ENCODE measurements around the gene CDC20.

The CDC20 gene

DNA sequence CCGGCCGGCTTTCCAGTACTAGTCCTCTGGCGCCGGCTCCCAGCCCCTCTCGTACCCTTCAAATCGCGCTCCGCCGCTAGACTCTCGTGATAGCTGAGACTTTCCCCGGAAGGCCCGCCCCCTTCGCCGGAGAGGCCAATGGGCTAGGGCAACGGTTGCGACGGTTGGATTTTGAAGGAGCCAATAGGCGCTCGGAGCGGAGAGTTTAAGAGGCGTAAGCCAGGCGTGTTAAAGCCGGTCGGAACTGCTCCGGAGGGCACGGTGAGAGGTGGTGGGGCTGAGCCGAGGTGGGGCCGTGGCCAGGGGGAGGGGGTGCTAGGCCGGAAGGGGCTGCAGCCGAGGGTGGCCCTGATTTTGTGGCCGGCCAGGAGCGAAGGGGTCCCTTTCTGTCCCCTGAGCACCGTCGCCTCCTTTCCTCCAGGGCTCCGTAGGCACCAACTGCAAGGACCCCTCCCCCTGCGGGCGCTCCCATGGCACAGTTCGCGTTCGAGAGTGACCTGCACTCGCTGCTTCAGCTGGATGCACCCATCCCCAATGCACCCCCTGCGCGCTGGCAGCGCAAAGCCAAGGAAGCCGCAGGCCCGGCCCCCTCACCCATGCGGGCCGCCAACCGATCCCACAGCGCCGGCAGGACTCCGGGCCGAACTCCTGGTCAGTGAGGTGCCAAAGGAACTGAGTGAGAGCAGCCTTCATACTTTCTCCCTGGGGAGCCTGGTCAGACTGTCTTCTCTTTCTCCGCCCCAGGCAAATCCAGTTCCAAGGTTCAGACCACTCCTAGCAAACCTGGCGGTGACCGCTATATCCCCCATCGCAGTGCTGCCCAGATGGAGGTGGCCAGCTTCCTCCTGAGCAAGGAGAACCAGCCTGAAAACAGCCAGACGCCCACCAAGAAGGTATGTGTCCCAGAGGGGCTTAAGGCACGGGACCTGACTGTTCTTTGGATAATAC is at the start of gene CDC20:
Gene CDC20, plus strand, starts transcription at position 236 of the 948 bp plus-strand sequence. Its CDS starts 235 bp downstream, at position 471.
- H3K4me3 ChIP-seq (ENCODE audit: low read length), result peak within 1 kb of the TSS; percentile 53
- peaks cover 20% of the 10 kb centered on the region for H3K4me1 ChIP-seq (ENCODE audit: control insufficient read depth, insufficient read depth, low read length)
- no peaks in the 10 kb centered on the region for H3K9me3 ChIP-seq (ENCODE audit: control insufficient read depth, low read length)
- H3K36me3 ChIP-seq (ENCODE audit: control insufficient read depth, insufficient read depth, low read length), result peaks cover 20% of the 10 kb centered on the region
- peak within 1 kb of the TSS; percentile 79 for H3K9ac ChIP-seq (ENCODE audit: low read length)
- H3K27me3 ChIP-seq (ENCODE audit: control insufficient read depth, insufficient read depth, low read length), result no peaks in the 10 kb centered on the region

DNA sequence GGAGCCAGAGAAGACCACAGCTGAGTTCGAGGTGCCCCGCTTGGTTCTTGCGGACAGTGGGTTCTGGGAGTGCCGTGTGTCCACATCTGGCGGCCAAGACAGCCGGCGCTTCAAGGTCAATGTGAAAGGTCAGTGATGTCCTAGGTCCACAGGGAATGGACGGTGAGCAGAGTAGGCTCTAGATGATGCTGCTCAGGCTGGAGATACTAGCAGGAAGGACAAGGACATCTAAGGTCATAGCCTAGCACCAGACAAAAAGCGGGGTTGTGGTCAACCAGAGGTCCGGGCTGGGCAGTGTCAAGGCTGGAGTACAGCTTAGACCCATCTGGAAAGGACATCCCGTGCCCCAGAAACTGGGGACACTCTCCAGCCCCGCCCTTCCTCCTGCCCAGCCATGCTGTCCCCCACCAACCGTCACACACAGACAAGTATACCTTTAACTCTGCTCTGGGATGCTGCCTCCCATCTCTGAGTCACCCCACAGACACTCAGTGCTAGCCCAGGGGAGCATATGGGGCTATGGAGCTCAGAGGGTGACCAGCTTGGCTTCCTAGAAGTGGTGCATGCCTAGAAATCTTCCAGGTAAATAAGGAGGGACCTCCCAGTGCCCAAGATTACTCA is 49.3 kb upstream of the CDC20 start:
- H3K36me3 ChIP-seq (ENCODE audit: control insufficient read depth, insufficient read depth, low read length), result no peaks in the 10 kb centered on the region
- peaks cover 28% of the 10 kb centered on the region for H3K4me1 ChIP-seq (ENCODE audit: control insufficient read depth, insufficient read depth, low read length)
- no peaks in the 10 kb centered on the region for H3K9me3 ChIP-seq (ENCODE audit: control insufficient read depth, low read length)
- no peak overlapping the region for H3K4me3 ChIP-seq (ENCODE audit: low read length)
- H3K27me3 ChIP-seq (ENCODE audit: control insufficient read depth, insufficient read depth, low read length), result no peaks in the 10 kb centered on the region
- no peak overlapping the region for H3K9ac ChIP-seq (ENCODE audit: low read length)

DNA sequence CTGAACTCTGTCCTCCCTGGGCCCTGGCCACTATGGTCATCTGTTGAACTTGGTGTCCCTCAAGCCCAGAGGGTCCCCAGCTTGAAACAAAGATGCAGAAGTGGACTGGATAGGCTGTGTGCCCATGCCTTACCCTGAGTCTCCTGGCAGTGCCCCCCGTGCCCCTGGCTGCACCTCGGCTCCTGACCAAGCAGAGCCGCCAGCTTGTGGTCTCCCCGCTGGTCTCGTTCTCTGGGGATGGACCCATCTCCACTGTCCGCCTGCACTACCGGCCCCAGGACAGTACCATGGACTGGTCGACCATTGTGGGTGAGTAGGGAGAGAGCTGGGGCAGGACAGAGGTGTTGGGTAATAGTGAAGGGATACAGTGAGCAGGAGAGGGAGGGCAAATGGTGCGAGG is 47.3 kb upstream of the CDC20 start:
- H3K27me3 ChIP-seq (ENCODE audit: control insufficient read depth, insufficient read depth, low read length), result no peaks in the 10 kb centered on the region
- no peaks in the 10 kb centered on the region for H3K9me3 ChIP-seq (ENCODE audit: control insufficient read depth, low read length)
- H3K36me3 ChIP-seq (ENCODE audit: control insufficient read depth, insufficient read depth, low read length), result no peaks in the 10 kb centered on the region
- no peak overlapping the region for H3K9ac ChIP-seq (ENCODE audit: low read length)
- peaks cover 19% of the 10 kb centered on the region for H3K4me1 ChIP-seq (ENCODE audit: control insufficient read depth, insufficient read depth, low read length)
- no peak overlapping the region for H3K4me3 ChIP-seq (ENCODE audit: low read length)

DNA sequence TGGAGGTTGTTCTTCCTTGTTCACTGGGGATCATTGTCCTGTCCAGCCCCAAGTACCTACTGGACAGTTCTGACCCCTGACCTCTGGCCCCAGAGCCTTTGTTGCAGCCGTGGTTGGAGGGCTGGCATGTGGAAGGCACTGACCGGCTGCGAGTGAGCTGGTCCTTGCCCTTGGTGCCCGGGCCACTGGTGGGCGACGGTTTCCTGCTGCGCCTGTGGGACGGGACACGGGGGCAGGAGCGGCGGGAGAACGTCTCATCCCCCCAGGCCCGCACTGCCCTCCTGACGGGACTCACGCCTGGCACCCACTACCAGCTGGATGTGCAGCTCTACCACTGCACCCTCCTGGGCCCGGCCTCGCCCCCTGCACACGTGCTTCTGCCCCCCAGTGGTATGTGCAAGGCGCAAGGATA is 46.6 kb upstream of the CDC20 start:
- peaks cover 13% of the 10 kb centered on the region for H3K4me1 ChIP-seq (ENCODE audit: control insufficient read depth, insufficient read depth, low read length)
- no peak overlapping the region for H3K4me3 ChIP-seq (ENCODE audit: low read length)
- H3K9ac ChIP-seq (ENCODE audit: low read length), result no peak overlapping the region
- H3K27me3 ChIP-seq (ENCODE audit: control insufficient read depth, insufficient read depth, low read length), result no peaks in the 10 kb centered on the region
- H3K36me3 ChIP-seq (ENCODE audit: control insufficient read depth, insufficient read depth, low read length), result no peaks in the 10 kb centered on the region
- H3K9me3 ChIP-seq (ENCODE audit: control insufficient read depth, low read length), result no peaks in the 10 kb centered on the region

DNA sequence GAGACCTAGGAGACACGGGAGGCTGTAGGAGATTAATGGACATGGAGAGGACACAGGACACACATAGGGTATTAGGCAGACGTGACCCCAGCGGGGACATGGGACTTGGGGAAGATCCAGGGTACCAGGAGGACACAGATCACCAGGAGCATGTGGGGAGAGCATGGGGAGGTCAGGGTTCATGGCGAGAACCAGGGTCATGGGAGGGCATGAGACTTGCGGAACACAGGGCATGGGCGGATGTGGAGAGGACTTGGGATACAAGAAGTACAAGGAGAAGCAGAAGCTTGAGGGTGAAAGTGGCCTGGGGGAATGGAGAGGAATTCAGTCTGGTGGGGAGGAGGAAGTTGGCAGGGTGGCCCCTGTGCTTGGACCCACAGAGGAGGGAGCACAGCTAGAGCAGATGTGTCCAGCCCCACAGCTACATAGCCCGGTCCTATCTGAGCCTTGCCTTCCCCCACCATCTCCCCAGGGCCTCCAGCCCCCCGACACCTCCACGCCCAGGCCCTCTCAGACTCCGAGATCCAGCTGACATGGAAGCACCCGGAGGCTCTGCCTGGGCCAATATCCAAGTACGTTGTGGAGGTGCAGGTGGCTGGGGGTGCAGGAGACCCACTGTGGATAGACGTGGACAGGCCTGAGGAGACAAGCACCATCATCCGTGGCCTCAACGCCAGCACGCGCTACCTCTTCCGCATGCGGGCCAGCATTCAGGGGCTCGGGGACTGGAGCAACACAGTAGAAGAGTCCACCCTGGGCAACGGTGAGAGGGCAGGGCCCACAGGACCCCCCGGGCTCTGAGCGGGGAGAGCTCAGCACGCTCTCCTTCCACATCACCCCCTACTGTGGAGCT is 45.9 kb upstream of the CDC20 start:
- Histone ChIP-seq H3K27me3 (ENCODE audit: control insufficient read depth, insufficient read depth, low read length) (no peaks in the 10 kb centered on the region), H3K4me1 (ENCODE audit: control insufficient read depth, insufficient read depth, low read length) (peaks cover 13% of the 10 kb centered on the region), H3K9me3 (ENCODE audit: control insufficient read depth, low read length) (no peaks in the 10 kb centered on the region), H3K4me3 (ENCODE audit: low read length) (no peak overlapping the region), H3K9ac (ENCODE audit: low read length) (no peak overlapping the region), H3K36me3 (ENCODE audit: control insufficient read depth, insufficient read depth, low read length) (no peaks in the 10 kb centered on the region)

DNA sequence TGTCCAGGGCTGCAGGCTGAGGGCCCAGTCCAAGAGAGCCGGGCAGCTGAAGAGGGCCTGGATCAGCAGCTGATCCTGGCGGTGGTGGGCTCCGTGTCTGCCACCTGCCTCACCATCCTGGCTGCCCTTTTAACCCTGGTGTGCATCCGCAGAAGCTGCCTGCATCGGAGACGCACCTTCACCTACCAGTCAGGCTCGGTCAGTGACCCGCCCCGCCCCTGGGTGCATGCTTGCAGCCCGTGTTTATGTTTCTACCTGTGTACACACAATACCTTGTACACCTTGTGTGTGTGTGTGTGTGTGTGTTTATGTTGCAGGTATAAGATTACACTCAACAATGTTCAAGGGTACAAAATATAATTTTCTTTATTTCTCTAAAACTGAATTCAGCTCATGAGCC is 45.0 kb upstream of the CDC20 start:
- H3K27me3 ChIP-seq (ENCODE audit: control insufficient read depth, insufficient read depth, low read length), result no peaks in the 10 kb centered on the region
- no peak overlapping the region for H3K4me3 ChIP-seq (ENCODE audit: low read length)
- no peaks in the 10 kb centered on the region for H3K36me3 ChIP-seq (ENCODE audit: control insufficient read depth, insufficient read depth, low read length)
- no peak overlapping the region for H3K9ac ChIP-seq (ENCODE audit: low read length)
- H3K4me1 ChIP-seq (ENCODE audit: control insufficient read depth, insufficient read depth, low read length), result peaks cover 13% of the 10 kb centered on the region
- H3K9me3 ChIP-seq (ENCODE audit: control insufficient read depth, low read length), result no peaks in the 10 kb centered on the region

DNA sequence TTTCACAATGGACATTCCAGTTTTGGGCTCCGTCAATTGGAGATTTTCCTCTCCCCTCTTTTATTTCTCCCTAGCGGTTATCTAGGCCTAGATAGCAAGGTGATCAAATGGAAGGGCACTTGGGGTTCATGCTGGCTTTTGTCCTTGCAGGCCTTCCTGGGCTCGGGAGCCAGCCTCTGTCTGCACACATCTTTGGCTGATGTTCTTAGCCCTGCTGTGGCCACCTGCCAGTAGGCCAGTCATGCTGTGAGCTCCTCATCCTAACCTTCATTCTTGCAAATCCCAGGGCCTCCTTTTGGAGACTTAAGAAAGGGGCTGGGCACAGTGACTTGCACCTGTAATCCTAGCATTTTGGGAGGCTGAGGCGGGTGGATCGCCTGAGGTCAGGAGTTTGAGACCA is 44.5 kb upstream of the CDC20 start:
- Histone ChIP-seq H3K4me1 (ENCODE audit: control insufficient read depth, insufficient read depth, low read length) (peaks cover 13% of the 10 kb centered on the region), H3K9ac (ENCODE audit: low read length) (no peak overlapping the region), H3K9me3 (ENCODE audit: control insufficient read depth, low read length) (no peaks in the 10 kb centered on the region), H3K4me3 (ENCODE audit: low read length) (no peak overlapping the region), H3K27me3 (ENCODE audit: control insufficient read depth, insufficient read depth, low read length) (no peaks in the 10 kb centered on the region), H3K36me3 (ENCODE audit: control insufficient read depth, insufficient read depth, low read length) (no peaks in the 10 kb centered on the region)

DNA sequence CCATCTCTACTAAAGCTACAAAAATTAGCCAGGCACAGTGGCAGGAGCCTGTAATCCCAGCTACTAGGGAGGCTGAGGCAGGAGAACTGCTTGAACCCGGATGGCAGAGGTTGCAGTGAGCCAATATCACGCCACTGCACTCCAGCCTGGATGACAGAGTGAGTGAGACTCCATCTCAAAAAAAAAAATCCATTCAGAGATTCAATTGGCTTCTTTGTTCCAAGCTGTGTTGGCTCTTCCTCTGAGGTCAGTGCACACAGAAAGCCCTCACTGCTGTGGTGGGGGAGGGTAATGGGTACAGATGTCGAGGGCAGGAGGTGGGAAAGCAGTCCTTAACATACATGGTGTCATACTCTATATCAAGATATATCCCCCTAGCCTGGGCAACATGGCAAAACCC is 43.3 kb upstream of the CDC20 start:
- no peak overlapping the region for H3K4me3 ChIP-seq (ENCODE audit: low read length)
- no peaks in the 10 kb centered on the region for H3K9me3 ChIP-seq (ENCODE audit: control insufficient read depth, low read length)
- H3K9ac ChIP-seq (ENCODE audit: low read length), result no peak overlapping the region
- no peaks in the 10 kb centered on the region for H3K36me3 ChIP-seq (ENCODE audit: control insufficient read depth, insufficient read depth, low read length)
- peaks cover 13% of the 10 kb centered on the region for H3K4me1 ChIP-seq (ENCODE audit: control insufficient read depth, insufficient read depth, low read length)
- H3K27me3 ChIP-seq (ENCODE audit: control insufficient read depth, insufficient read depth, low read length), result no peaks in the 10 kb centered on the region

DNA sequence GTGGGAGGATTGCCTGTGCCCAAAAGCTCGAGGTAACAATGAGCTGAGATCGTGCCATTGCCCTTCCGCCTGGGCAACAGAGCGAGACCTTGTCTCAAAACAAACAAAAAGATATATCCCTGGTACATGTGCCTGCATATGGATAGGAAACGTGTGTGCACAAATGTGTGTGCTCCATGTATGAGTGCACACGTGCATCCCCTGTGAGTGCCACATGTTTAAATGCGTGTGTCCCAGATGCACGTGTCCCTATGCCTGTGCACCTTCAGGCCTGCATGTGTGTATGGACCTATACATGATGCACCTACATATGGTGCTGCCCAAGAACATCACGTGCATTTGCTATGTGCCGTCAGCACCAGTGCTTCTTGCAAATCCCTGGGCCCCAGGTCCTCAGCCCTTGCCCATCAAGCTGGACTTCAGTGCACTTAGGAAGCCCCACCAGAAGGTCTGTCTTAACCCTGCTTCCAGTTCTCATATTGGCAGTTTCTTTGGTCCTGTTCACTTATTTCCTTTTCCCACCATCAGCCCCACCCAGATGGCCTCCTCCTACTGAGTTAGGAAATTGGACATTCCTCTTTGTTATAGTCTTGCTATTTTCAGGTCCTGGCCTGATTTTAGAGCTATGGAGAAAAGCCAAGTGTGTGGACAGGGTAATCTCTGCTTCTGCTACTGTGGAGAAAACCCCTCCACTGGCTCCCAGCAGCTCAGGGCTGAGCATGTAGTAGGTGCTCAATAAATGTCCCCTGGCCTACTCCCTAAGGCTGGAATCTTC is 42.6 kb upstream of the CDC20 start:
- no peaks in the 10 kb centered on the region for H3K9me3 ChIP-seq (ENCODE audit: control insufficient read depth, low read length)
- no peaks in the 10 kb centered on the region for H3K36me3 ChIP-seq (ENCODE audit: control insufficient read depth, insufficient read depth, low read length)
- H3K4me3 ChIP-seq (ENCODE audit: low read length), result no peak overlapping the region
- H3K9ac ChIP-seq (ENCODE audit: low read length), result no peak overlapping the region
- H3K4me1 ChIP-seq (ENCODE audit: control insufficient read depth, insufficient read depth, low read length), result peaks cover 13% of the 10 kb centered on the region
- no peaks in the 10 kb centered on the region for H3K27me3 ChIP-seq (ENCODE audit: control insufficient read depth, insufficient read depth, low read length)

DNA sequence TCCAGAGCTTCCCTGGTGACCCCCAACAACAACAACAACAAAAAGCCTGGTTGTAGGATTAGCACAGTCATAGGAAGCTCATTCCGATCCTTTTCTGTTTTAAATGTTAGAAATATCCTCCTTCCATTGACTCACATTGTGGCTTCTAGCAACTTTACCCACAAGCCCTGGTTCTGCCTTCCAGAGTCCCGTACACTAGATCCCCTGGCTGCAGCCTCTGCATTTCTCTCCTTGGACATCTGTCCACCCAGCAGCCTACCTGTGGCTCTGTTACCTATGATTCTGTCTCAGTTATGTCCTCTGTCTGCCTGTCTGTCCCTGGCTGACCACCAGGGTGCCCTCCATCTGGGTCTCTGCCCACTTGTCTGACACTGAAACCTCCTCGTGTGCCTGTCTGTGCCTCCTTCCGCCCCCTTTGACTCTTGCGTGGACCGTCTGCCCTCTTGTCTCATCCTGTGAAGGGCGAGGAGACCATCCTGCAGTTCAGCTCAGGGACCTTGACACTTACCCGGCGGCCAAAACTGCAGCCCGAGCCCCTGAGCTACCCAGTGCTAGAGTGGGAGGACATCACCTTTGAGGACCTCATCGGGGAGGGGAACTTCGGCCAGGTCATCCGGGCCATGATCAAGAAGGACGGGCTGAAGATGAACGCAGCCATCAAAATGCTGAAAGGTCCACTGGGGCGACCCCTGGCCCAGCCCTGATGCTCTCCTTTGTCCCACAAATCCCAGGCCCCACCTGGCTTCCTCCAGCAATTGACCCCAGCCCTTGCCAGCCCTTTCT is 41.9 kb upstream of the CDC20 start:
- Histone ChIP-seq H3K36me3 (ENCODE audit: control insufficient read depth, insufficient read depth, low read length) (no peaks in the 10 kb centered on the region), H3K9me3 (ENCODE audit: control insufficient read depth, low read length) (no peaks in the 10 kb centered on the region), H3K4me3 (ENCODE audit: low read length) (no peak overlapping the region), H3K4me1 (ENCODE audit: control insufficient read depth, insufficient read depth, low read length) (peaks cover 13% of the 10 kb centered on the region), H3K27me3 (ENCODE audit: control insufficient read depth, insufficient read depth, low read length) (no peaks in the 10 kb centered on the region), H3K9ac (ENCODE audit: low read length) (no peak overlapping the region)

All from mucosa of stomach (tissue), 1 donor.